ENCODE results near the gene SDK2.

GRCh38 chr17:73611630-73612029 is 32.6 kb downstream of the SDK2 start:
- TF ChIP-seq, protein P1, sequence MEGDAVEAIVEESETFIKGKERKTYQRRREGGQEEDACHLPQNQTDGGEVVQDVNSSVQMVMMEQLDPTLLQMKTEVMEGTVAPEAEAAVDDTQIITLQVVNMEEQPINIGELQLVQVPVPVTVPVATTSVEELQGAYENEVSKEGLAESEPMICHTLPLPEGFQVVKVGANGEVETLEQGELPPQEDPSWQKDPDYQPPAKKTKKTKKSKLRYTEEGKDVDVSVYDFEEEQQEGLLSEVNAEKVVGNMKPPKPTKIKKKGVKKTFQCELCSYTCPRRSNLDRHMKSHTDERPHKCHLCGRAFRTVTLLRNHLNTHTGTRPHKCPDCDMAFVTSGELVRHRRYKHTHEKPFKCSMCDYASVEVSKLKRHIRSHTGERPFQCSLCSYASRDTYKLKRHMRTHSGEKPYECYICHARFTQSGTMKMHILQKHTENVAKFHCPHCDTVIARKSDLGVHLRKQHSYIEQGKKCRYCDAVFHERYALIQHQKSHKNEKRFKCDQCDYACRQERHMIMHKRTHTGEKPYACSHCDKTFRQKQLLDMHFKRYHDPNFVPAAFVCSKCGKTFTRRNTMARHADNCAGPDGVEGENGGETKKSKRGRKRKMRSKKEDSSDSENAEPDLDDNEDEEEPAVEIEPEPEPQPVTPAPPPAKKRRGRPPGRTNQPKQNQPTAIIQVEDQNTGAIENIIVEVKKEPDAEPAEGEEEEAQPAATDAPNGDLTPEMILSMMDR (IDR thresholded peaks at IDR 0.05), result no peak
- no peak for TF ChIP-seq POLR2A (IDR thresholded peaks at IDR 0.05)

Data from Peyer's patch (tissue), 4 donors.